AG09319 (cell line): ENCODE measurements around the gene SLC25A41.
"Not testable (repeated sequence)": the region's sequence is repeated elsewhere in the genome, so short reads cannot be mapped to it uniquely, and the experiment has no call there.

ENCODE experiments used
- DNase-seq: peaks from one replicate; pipeline ENCODE4 v3.0.0-alpha.2; 2010; ENCODE audit warnings: low read depth; ENCODE audit errors: extremely low read depth
- CTCF ChIP-seq: IDR thresholded peaks from 2 replicates; pipeline ENCODE4 v1.5.1; 2011; ENCODE audit warnings: low read depth, mild to moderate bottlenecking, inconsistent platforms, low read length, moderate library complexity

The SLC25A41 gene

GRCh38 chr19:6440905-6441304 lies 7.3 kb upstream of the SLC25A41 start:
- DNase-seq: no peak
- no peak for TF ChIP-seq CTCF

GRCh38 chr19:6439743-6440142 lies 6.2 kb upstream of the SLC25A41 start:
- TF ChIP-seq CTCF: no peak
- DNase-seq: no peak

GRCh38 chr19:6433165-6433564 lies 398 bp downstream of the SLC25A41 start:
- TF ChIP-seq CTCF: no peak
- DNase-seq: no peak

GRCh38 chr19:6431891-6432290 lies 1.7 kb downstream of the SLC25A41 start:
- no peak for DNase-seq
- no peak for TF ChIP-seq CTCF

GRCh38 chr19:6429419-6430221 lies 3.9 kb downstream of the SLC25A41 start:
- no peak for DNase-seq
- no peak for TF ChIP-seq CTCF

GRCh38 chr19:6428692-6429418 lies 4.7 kb downstream of the SLC25A41 start:
- DNase-seq: not testable (repeated sequence)

- TF ChIP-seq CTCF: no peak
- DNase-seq: no peak
Measured at GRCh38 chr19:6427131-6427530, 6.4 kb downstream of the SLC25A41 start.
